Amygdala (tissue), 56 donors: ENCODE results near the gene OSBPL3.

ENCODE experiments used
- DNase-seq, 56 donors: peaks; one replicate each; lab custom pipeline; 2025; lab: John Stamatoyannopoulos, UW

OSBPL3 gene

DNA sequence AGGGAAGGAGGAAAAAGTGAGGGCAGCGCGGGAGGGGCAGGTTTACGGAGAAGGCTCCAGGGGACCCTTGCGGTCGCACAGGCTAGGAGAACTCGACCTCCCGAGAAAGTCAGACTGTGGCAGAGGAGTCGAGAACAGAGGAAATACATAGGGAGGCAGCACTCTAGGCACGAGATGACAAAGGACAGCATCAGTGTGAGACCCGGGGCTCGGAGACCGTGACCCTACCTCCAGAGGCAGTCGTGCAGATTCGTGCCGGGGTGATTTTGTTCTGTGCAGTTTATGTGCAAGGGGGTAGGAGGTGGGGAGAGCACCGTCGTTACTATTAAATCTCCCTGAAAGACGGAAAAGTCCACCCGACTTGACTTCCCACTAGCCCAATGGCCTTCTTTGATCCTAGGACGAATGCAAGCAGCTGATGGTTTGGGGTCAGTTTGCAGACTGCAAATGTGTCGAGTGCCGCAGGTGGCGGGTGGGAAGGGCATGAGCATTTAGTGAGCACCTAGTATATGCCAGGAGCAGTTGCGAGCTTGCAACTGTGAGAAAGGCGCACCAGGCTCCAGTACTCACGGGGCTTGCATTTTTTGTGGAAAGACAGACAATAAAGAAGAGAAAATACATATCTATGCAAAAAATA lies 674 bp upstream of the OSBPL3 start:
- DNase-seq, result peak in 10 of 56 donors; percentile 19 to 62 (median 39)

- DNase-seq, result peak in 30 of 56 donors; percentile 7 to 67 (median 32)
These were observed 512 bp downstream of the OSBPL3 start for GRCh38 chr7:24979470-24979862.

- DNase-seq, result peak in 1 of 56 donors; percentile 27
These were observed 1.0 kb downstream of the OSBPL3 start for GRCh38 chr7:24978843-24979469.

DNA sequence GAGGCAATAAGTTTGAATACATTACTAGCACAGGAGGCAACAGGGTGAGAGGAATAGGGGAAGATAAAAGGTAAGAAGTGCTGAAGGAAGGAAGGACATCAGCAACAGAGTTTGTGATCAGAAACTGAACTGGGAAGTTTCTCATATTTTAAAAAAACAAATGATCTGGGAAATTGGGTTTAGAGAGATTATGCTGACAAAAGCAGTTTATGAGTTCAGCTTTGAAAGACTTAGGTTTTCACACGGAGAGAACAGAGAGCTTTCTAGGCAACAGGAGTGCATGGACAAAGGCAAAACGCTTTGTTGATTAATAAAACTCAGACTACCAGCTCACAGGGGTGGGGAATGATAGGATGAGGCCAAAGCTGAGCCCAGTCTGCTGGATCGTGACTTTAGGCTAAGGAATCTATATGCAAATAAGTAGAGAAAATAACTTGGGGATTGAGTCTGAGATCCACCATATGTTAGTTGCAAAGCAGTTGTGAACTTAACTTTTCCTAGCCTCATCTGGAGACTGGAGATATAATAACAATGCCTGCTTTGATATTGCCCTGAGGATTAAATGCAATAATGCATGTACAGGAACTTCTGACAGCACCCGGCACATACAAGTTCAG lies 4.2 kb downstream of the OSBPL3 start:
- DNase-seq, result no peak

GRCh38 chr7:24975172-24975571 lies 4.8 kb downstream of the OSBPL3 start:
- no peak for DNase-seq

GRCh38 chr7:24974026-24974832 lies 5.7 kb downstream of the OSBPL3 start:
- peak in 1 of 56 donors; percentile 11 for DNase-seq

DNA sequence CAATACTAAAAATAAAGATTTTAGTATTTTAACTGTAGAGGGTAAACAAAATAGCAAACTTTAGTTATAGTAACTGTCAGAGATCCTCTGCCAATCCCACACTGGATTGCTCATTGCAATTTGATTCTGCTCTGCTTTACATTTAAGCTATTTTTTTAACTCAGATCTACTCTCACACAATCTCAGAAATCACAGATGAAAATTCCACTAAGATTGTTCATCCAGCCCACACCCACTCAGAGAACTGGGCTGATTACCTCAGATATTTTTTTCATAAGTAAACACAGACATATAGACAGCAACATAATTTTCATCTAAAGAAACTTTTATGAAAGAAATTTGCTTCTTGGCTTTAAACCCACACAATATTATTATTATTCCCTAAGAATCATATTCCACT lies 7.0 kb downstream of the OSBPL3 start:
- no peak for DNase-seq

DNA sequence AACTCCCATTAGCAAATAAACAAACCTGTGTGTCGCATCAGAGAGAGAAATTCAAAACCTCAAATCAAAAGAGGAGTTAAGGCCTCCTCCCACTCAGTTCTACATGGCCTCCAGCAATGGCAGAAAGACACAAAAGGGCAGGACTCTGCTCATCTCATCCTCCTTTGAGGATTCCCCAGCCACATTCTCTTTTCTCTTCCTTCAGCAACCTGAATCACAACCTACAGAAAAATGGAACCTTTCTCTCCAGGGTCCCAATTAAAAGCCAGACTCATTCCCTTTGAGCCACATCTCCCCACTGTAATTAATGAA lies 7.9 kb downstream of the OSBPL3 start:
- DNase-seq, result no peak

GRCh38 chr7:24971333-24972165 lies 8.4 kb downstream of the OSBPL3 start:
- no peak for DNase-seq

- DNase-seq, result no peak
These were observed 9.3 kb downstream of the OSBPL3 start for GRCh38 chr7:24970676-24971075.

DNA sequence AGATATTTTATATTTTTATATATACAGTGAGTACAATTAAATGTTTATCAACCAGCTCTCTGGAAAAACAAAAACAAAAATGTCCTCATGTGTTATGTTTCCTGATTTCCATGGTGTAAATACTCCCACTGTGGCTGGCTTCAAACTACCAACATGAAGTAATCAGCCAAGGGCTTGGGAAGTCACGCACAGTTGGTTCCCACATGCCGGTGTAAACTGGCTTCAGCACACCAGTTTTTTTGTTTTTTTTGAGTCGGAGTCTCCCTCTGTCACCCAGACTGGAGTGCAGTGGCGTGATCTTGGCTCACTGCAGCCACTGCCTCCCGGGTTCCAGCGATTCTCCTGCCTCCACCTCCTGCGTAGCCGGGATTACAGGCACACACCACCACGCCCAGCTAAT lies 11.8 kb downstream of the OSBPL3 start:
- DNase-seq, result no peak

DNA sequence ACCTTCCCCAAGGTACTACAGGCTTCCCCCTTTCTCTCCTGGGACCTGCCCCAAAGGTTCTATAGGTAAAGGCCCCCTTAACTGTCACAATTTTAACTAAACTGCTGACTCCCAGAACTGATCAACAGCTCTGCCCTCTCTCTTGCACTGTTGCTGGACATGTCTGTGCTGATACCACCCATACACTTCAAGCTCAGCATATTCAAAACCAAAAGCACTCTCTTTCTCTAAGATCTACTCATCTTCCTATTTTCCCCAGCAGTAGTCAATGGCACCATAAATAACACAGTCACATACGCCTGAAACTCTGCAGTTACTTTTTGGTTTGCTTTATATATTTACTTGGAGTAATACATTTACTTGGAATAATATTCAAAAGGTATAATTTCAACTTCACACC lies 12.3 kb downstream of the OSBPL3 start:
- no peak for DNase-seq

GRCh38 chr7:24966802-24967201 lies 13.2 kb downstream of the OSBPL3 start:
- DNase-seq, result no peak

DNA sequence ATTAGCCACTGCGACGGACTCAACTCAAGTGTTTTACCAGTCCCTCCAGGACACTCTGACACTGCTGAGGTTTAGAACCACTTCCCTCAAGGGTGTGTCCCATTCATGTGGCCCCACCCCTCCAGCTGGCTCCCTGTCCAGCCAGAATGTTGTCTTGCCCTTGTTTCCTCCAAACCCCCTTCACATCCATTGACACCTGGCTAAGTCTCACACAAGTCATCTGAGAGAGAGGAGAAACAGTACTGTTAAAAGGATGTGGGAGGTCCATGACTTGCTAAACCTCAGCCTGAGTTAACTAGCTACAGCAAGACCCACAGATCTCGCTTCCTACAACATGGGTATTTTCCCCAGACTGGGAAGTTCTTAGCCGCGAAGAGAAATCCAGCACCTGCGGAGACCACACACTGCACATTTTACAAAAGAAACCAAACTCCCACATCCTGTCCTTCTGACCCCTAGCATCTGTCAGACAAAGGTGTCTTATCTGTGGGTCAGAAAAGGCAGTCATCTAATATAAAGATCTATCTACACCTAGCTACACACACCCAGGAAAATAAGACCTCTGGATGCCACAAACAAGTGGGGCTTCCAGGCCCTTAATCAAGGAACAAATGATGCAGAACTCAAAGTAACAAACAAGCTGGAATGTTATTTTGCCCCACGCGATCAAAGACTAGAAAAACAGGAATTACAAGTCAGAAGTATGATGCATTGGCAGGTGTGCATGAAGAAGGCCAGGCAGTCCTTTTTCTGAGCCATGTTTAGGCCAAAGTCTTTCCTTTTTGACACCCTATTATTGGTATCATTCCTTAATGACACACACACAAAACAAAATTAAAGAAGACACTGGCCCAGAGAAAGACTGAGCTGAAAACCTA lies 13.9 kb downstream of the OSBPL3 start:
- no peak for DNase-seq

DNA sequence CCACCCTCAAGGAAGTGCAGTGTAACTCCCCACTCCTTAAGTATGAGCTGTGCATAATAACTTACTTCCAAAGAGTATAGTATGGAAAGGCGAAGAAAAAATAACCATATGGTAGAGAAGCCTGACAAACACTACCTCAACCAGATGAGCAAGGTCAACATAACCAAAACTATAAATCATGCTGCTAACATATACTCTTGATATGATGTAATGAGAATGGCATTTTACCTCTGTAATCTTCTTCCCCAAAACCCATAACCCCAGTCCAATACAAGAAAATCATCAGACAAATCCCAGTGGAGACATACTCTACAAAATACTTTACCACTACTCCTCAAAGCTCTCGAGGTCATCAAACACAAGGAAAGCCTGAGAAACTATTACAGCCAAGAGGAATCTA lies 15.8 kb downstream of the OSBPL3 start:
- DNase-seq, result no peak

DNA sequence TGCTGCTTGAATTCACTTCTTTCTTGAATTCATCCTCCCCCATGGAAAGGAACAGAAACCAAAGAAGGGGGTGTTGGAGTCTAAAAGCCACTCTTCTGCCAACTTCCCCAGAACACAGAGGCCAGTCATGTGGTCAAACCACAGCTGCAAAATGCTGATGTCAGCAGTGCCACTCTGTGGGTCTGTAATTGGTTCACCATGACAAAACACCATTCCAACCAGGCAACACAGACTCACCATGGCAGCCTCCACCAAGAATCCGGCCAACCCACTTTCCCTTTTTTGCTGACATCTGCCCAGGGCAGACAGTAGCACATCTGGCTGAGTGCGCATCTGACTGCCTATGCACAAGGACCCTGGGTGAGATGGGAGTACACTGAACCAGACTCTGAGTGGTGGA lies 16.8 kb downstream of the OSBPL3 start:
- DNase-seq, result peak in 51 of 56 donors; percentile 8 to 85 (median 54)

DNA sequence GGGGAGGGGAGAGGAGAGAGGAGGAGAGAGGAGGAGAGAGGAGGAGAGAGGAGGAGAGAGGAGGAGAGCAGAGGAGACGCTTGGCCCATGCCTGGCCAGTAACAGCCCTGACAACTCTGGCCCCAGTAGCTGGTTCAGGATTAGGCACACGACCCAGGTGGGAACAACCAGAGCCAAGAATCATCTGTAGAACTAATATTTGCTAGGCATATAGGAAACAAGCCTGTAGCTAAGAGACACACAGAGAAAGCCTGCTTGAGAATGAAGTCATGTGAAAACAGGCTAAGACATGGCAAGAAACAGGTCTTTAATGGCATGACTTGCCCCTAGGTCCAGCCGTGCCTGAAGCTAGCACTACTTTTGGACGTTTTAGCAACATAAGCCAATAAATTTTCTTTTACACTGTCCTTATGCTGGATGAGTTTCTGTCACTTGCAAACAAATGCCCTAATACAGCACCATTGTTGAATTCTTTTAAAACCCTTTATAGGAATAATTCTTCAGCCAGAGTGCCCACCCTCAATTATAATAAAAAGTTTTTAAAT lies 17.5 kb downstream of the OSBPL3 start:
- DNase-seq, result no peak

DNA sequence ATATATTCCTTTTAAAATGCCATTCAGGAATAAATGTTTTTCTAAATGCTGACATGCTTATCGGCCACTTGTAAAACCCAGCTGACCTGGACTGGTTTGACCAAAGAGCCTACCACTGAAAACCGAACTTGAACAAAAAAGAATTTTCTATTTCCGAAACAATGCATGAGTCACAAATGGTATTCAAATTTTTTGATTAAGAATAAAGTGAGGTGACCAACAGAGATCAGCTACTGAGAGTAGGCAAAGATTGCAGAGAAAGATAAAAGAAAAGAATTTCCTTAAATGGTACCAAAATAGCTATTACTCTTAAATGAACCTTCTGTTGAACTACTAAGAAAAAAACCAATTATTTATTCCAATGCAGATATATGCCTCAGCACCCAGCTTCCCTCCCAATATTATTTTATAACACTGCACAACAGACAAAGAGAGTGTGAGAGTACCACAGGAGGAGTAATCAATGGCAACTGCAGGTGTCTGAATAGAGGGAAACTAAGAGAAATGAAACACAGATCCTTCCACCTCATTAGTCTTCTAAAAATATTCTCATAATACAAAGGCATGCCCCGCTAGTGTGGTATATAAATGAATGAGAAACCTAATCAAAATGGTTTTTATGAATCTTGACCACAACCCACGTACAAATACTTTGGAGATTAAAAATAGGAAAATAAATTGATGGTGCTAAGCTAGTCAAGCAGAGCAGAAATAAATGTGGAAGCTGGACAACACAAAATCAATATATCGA lies 20.1 kb downstream of the OSBPL3 start:
- DNase-seq, result no peak
